Measurements from ENCODE around the gene RNASEH2B.

- TF ChIP-seq, protein P1, sequence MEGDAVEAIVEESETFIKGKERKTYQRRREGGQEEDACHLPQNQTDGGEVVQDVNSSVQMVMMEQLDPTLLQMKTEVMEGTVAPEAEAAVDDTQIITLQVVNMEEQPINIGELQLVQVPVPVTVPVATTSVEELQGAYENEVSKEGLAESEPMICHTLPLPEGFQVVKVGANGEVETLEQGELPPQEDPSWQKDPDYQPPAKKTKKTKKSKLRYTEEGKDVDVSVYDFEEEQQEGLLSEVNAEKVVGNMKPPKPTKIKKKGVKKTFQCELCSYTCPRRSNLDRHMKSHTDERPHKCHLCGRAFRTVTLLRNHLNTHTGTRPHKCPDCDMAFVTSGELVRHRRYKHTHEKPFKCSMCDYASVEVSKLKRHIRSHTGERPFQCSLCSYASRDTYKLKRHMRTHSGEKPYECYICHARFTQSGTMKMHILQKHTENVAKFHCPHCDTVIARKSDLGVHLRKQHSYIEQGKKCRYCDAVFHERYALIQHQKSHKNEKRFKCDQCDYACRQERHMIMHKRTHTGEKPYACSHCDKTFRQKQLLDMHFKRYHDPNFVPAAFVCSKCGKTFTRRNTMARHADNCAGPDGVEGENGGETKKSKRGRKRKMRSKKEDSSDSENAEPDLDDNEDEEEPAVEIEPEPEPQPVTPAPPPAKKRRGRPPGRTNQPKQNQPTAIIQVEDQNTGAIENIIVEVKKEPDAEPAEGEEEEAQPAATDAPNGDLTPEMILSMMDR (IDR thresholded peaks at IDR 0.05; ENCODE audit: poor library complexity): no peak
- TF ChIP-seq EZH2 (IDR thresholded peaks at IDR 0.05; ENCODE audit: borderline replicate concordance) (no peak), EZH2phosphoT487 (IDR thresholded peaks at IDR 0.05; ENCODE audit: low read depth, severe bottlenecking, unreplicated experiment) (no peak)
Observed at GRCh38 chr13:50907781-50908180, 1.8 kb upstream of the RNASEH2B start.
